Fibroblast of skin of left biceps (primary cell): Measurements from ENCODE around the gene FAM168A.
A peak's percentile ranks its signal among the peaks of the same experiment; 100 is the strongest.
"Not testable (repeated sequence)": the region's sequence is repeated elsewhere in the genome, so short reads cannot be mapped to it uniquely, and the experiment has no call there.

Experiments
- DNase-seq, 2 experiments: peaks; one replicate each; pipeline ENCODE4 v3.0.0-alpha.2; 2013; ENCODE audit warnings: low read depth in 2 of 2

Gene FAM168A

DNA sequence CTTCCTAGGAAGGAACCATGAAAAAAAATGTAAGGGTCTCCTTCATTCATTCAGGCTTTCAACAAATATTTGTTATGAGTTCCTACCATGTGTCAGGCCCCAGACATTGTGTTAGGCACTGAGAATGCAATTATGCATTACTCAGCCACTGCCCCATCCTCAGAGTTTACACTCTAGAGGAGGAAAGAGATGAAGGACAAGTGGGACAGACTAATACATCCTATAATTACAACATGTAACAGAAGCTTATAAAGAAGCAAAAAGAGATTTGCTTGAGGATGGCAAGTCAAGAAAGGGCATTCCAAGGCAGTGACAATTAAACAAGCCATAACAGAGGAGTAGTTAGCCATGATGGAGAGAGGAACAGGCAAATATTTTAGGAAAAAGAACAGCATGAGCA is 78.6 kb downstream of the FAM168A start:
- DNase-seq = no peak

DNA sequence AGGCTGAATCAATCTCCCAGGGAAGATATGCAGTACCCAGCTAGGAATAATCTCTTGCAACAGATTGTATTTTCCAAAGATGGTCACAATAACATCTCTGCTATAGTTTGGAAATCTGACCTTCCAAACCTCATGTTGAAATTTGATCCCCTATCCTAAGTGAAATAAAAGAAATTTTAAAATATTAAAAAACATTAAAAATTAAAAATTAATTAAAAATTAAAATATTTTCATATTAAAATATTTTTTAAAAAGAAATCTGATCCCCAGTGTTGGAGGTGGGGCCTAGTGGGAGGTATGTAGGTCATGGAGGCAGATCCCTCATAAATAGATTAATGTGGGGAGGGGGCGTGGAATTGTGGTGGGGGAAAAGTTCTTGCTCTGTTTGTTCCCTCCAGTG is 79.7 kb downstream of the FAM168A start:
- DNase-seq = no peak

DNA sequence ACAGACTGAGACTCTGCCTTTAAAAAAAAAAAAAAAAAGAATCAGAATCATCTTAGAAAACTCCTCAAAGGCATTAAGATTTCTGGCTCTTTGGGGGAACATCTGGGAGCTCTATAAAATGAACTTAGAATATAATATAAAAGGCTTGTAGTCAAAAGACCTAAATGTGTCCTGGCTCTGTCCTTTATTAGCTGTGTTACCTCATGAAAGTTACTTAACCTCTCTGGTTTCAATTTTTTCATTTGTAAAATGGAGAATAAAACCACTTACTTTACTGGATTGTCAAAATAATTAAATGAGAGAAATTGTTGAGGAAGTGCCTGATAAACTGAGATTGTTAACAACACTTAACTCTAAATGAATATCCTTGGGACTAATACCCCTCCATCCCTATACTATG is 81.8 kb downstream of the FAM168A start:
- DNase-seq = no peak

DNA sequence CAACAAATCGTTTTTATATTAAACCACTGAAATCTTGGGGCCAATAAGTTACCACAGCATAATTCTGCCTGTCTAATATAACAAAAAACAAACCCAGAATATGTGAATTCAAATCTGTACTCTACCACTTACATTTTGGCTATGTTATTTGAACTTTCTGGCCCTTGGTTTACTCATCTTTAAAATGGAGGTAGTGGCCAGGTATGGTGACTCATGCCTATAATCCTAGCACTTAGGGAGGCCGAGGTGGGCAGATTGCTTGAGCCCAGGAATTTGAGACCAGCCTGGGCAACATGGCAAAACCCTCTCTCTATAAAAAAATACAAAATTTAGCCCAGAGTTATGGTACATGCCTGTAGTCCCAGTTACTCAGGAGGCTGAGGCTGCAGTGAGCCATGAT is 84.2 kb downstream of the FAM168A start:
- no peak for DNase-seq

DNA sequence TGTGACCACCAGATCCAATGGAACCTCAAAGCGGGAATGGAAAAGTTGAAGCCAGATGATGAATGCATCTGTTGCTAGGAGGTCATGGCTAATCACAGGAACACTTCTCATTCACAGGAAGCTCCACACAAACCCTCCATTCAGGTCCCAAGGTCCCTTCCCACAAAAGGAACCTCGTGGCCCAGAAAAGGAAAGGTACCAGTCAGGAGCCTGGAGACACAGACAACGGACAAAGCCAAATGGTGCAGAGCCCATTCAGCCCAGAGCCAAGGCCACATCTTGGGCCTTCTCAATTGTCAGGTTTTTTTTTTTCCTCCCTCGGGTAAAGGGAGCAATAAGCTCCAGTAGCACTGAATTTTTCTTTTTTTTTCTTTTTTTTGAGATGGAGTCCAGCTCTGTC is 87.0 kb downstream of the FAM168A start:
- DNase-seq = no peak

DNA sequence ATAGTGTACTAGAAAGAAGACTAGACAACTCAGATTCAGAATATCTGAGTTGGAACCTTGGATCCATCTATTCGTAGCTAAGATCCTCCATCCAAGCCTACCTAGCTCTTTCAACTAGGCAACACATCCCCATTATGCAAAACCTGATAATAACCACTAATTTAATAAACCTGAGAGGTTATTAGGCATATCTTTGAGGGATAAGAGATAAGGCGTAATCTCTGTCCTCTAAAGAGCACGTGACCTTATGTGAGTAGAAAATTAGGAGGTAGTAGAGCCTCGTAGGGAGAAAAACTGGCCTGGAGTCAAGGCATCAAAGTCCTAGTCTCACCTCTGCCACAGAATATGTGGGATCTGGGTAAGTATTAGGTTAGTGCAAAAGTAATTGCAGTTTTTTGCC is 87.8 kb downstream of the FAM168A start:
- no peak for DNase-seq

DNA sequence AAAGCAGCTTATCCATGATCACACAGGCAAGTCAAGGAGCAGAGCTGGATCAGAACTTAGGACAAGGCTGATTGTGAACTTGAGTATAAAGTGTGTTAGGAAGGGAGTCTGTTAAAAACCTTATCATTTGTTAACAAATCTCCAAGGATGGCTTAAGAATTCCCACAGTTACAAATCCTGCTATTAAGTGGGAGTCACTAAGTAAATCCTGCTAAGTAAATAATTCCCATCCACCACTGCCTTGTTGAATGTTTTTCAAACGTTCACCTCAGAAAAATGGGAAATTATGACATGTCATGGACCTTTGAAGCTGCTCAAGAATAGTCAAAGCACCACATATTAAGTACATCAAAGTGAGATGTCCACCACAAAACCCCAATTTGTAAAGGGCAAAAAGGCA is 88.7 kb downstream of the FAM168A start:
- no peak for DNase-seq

DNA sequence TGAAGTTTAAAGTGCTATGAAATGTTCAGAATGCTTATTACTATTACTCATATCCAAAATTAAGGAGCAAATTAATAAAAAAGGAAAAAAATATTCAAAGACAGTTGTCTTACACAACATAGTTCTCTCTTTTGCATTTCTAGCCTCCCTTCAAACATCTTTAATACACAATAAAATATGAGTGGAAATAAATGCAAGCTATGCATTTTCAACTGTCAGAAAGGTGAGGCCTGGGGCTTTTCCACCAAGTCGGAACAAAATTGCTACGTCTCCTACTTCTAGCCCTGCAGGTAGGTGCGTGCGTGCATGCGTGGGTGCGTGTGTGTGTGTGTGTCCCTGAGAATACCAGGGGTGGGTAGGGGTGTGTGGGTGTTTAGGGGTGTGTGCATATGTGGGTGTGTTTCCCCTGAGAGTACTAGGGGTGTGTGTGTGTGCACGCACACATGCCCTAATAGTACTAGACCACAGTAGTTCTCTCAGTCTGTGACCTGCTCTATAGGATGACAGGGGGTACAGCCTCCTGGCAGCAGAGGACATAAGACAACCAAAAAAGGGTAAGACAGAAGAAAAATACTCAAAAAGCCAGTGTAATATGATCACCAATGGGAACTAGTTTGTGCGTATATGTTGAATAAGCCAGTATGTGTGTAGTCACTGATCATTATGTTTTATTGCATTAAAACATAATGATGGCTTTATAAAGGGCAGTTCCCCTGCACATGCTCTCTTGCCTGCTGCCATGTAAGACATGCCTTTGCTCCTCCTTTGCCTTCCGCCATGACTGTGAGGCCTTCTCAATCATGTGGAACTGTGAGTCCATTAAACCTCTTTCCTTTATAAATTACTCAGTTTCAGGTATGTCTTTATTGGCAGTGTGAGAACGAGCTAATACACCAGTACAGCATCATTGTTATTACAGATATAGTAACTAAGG is 89.4 kb downstream of the FAM168A start:
- DNase-seq = no peak

DNA sequence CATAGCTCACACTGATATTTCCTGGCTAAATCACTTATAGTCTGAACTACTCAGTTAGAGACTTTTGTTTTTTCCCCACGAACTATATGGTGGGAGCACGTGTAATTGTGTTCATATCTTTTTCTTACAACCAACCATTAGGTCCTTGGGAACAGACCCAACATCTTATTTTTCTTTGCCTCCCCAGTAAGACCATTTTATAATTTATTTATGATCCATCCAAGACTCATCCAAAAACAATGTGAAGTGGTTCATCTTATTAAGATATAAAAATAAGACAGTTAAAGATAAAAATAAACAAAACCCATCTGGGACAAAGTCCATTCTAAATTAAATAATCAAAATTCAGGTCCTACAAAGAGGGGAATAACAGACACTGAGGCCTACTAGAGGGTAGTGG is 90.8 kb downstream of the FAM168A start:
- DNase-seq = no peak

DNA sequence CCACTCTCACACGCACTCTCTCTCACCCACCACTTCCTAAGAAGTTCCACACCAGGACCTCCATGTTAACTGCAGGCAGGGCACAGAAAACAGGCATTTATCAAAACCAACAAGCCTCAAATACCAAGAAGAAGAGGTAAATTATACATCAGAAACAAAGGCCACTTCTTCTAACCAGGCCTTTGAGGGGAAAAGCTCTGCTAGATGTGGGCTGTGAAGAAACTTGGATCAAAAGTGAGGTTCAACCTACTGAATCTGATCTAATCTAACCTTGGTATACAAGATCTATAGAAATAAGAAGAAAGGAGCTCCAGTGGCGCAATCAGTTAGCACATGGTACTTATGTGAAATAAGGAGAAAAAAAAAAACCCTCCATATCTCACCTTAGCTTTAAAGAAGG is 91.9 kb downstream of the FAM168A start:
- DNase-seq = no peak

DNA sequence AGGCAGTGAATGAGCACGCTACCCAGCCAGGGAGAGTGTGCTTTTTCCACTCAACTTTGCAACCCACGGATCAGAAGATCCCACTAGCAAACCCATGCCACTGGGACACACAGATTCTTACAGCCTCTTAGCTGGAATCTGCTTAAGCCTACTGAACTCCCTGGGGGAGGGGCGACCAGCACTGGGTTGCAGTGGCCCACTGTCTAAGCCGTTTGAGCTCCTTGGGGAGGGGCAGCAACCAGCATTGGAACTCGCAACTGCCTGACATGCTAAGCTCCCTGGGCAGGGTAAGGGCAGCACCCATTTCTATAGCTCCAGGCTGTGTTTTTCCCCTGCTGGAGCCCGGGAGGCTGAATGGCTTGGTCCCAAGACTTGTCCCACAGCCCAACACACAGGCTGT is 99.6 kb downstream of the FAM168A start:
- DNase-seq = no peak

DNA sequence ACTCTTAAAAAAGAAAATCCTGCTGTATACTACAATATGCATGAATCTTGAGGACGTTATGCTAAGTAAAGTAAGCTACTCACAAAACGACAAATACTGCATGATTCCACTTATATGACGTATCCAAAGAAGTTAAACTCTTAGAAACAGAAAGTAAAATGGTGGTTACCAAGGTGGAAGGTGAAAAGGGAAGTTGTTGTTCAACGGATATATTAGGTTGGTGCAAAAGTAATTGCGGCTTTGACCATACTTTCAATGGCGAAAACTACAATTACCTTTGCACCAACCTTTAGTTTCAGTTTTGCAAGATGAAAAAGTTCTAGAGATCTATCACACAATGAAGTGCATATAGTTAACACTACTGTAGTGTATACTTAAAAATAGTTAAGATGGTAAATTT is 101.8 kb downstream of the FAM168A start:
- no peak for DNase-seq

DNA sequence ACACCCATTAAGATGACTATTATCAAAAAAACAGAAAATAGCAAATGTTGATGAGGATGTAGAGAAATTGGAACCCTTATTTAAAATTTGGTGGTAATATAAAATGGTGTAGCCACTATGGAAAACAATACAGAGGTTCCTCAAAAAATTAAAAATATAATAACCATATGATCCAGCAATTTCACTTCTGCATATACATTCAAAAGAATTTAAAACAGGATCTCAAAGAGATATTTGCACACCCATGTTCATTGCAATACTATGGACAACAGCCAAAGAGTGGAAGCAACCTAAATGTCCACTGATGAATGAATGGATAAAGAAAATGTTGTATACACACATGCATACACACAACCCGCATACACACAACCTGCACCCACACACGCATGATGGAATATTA is 102.2 kb downstream of the FAM168A start:
- DNase-seq = no peak

DNA sequence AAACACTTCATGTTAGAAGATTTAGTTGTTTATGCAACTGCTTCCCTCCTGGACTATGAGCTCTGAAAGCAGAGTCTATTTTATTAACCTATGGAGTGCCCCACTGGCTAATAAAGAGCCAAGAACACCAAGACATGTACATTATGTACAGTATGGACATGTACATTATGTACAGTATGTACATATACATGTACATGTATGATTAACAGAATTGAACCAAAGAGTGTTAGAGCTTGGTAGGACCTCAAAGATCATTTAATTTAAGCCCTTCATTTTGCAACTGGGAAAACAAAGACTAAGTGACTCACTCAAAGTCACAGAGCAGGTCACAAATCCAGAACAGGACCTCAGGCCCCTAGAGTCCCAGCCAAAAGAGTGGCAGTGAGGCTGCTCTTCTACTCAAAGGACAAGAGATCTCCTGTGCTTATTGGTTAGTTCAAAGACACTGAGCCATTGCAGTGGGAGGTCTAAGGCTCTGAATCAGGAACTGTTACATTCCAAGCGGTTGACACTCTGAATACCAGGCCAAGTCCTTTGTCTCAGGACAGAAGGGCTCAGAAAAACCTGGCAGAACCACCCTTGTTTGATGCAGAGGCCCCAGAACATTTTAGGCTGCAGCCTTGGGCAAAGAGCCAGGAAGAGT is 103.8 kb downstream of the FAM168A start:
- DNase-seq = peak; percentile 20 to 25

DNA sequence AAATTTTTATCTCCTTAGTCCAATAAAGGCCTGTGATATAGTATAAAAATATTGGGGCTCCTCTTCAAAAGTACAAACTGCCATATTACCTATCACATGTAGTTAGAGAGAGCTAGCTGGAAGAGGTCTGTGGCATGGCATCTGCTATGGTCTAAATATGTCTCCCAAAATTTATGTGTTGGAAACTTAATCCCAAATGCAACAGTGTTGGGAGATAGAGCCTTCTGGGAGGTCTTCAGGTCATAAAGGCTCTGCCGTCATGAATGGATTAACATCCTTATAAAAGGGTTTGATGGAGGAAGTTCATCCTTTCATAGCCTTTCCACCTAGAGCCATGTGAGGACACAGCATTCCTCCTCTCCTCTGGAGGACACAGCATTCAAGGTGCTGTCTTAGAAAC is 116.3 kb downstream of the FAM168A start:
- DNase-seq = no peak

DNA sequence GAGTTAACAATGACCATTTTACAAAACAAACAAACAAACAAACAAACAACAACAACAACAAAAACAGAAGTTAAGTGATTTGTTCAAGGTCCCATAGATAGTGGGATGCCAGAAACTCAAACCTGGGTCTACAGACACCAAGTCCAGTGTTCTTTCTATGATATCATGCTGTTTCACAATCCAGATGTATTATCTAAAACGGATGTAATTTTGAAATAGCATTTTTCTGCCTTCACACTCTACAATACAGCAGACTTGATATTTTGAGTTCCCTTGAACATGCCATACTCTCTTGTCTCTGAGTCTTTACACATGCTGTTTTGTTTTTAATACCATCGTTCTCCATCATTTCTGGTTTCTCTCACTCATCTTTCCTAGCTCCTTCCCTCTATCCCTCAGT is 117.2 kb downstream of the FAM168A start:
- no peak for DNase-seq

DNA sequence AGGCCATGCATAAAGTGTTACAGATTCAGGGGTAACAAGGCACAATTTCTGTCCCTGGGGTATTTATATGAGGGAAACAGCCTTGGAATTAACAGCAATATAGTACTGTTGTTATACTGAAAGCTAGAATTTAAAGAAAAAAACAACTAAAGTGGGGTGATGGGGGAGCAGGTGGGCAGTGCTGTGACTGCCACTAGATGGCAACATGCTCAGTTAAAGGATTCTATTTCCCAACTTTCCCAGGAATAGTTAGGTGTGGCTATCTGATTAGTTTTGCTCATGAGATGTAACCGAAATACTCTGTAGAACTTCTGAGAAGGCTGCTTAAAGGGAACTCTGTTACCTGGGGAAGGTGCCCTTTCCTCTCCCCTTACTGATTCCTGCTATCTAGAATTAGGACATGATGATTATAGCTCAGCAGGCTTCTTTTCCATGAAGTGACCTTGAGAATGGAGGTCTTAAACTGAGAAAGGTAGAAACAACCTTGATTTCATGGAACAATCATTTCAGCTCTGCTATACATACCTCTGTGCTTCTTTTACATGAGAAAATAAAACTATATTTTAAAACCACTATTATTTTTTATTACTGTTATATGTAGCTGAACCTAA is 119.1 kb downstream of the FAM168A start:
- no peak for DNase-seq

DNA sequence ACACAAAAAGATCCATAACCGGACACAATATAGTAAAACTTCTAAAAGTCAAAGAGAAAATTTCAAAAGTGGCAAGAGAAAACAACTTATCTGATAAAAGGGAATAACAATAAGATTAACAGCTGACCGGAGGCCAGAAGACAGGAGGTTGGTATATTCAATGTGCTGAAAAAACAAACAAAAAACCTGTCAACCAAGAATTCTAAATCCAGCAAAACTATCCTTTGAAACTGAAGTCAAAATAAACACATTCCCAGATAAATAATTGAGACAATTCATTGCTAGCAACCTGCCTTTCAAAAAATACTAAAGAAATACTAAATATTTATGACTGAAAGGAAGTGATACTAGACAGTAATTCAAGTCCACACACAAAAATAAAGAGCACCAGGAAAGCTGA is 120.4 kb downstream of the FAM168A start:
- DNase-seq = no peak

DNA sequence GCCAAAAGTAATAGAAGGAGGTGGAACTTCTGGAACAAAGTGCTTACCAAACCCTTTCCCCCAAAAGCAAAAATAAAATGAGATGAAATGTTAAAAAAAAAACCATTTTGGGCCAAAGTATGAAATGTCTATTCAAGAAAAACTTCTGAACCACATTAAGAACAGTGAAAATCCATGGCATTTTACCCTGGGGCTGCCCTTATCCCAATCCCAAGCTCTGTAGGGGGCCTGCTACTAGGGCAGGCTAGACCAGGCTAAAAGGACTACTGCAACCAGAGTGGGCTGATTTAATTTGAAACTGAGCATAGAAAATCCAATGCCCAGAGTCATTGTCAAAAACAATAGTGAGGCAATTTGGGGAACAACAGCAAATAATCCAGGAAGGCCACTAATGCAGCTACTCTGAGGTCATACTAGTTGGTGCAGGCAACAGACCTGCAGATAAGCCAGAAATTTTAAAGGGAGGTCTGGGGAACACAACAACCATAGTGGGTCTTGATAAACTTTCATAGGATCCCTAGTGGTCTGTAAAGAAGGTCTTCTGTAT is 122.3 kb downstream of the FAM168A start:
- DNase-seq = no peak

DNA sequence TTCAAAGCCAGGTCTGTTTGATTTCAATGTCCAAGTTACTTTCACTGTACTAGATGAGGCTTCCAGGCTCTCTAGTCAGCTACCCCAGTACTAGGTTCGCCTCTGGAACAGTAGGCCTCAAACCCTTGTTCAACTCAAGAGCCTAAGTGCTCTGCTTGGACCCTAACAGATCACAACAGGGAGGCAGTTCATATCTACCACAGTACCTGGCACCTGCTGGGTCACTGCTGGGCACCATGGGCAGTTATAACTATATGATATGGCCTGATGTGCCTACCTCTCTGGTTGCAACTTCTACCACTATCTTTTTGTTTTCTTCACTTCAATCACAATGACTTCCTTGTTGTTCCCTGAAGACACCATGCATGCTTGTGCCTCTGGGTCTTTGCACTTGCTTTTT is 124.7 kb downstream of the FAM168A start:
- no peak for DNase-seq

DNA sequence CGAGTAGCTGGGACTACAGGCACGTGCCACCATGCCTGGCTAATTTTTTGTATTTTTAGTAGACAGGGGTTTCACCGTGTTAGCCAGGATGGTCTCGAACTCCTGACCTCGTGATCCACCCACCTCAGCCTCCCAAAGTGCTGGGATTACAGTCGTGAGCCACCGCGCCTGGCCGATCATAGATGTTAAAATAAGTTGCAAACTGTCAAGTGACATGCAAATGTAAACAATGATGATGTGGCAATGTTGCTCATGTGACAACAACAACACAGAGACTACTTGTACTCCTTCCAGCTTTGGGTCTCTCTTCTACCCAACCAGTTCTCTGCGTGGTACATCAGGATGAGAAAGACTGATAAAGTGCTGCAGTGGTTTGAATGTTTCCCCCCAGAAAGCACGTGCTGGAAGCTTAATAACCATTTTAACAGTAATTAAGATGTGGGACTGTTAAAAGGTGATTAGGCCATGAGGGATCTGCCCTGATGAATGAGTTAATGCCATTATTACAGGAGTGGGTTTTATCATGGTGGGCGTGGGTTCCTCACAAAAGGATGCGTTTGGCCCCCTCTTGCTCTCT is 127.8 kb downstream of the FAM168A start:
- not testable (repeated sequence) for DNase-seq

DNA sequence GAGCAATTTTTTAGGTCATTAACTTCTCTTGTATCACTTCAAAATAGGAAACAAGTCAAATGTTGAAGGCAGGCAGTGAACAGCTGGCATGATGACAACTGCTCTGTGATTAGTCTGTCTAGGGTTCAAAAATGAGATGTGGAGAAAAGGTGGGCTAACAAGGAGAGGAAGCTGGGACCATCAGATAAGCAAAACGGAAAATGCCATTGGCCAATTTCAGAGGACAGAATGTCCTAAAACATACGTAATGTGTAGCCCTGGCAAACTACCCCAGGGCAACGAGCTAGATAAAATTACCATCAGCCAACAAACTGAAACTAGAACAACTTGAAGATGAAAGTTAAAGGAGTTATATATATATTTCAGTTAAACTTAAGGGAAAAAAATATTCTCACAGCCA is 128.5 kb downstream of the FAM168A start:
- no peak for DNase-seq
